Activated CD4-positive, alpha-beta memory T cell treated with anti-CD3 and anti-CD28 coated beads, Interleukin-2, amount 10 ng/mL, durations not matched to agents 7 days and 5 days (primary cell): ENCODE data around the gene ZBP1. TPM values are rescaled to one million over a fixed set of nuclear protein-coding genes. Genes with fewer than 3 reads are reported as not detected.

Experiments
- CTCF ChIA-PET: fragments of 350-600 bp; sonication (Branson Sonifier 250); formaldehyde crosslinking; loops from one replicate; lab custom pipeline; 2021; ENCODE audit warnings: antibody characterized with exemption, inconsistent platforms; lab: Charles Lee
- POLR2A ChIA-PET: fragments of 350-600 bp; sonication (Branson Sonifier 250); formaldehyde crosslinking; loops from one replicate; lab custom pipeline; 2021; ENCODE audit warnings: antibody characterized with exemption; lab: Charles Lee
- DNase-seq: peaks from one replicate; pipeline ENCODE4 v3.0.0-alpha.2; 2020
- H3K27ac Mint-ChIP-seq: one replicate; pipeline ENCODE4 v1.8.0; 2021; ENCODE audit warnings: mild to moderate bottlenecking, mixed read lengths
- H3K27me3 Mint-ChIP-seq: one replicate; pipeline ENCODE4 v1.8.0; 2021; ENCODE audit warnings: mixed read lengths
- H3K36me3 Mint-ChIP-seq: one replicate; pipeline ENCODE4 v1.8.0; 2021; ENCODE audit warnings: low read depth, mixed read lengths
- H3K4me1 Mint-ChIP-seq: one replicate; pipeline ENCODE4 v1.8.0; 2021; ENCODE audit warnings: mixed read lengths
- H3K4me3 Mint-ChIP-seq: one replicate; pipeline ENCODE4 v1.8.0; 2021; ENCODE audit warnings: mild to moderate bottlenecking, mixed read lengths
- H3K9me3 Mint-ChIP-seq: one replicate; pipeline ENCODE4 v1.8.0; 2021; ENCODE audit warnings: mixed read lengths
- total RNA-seq, 2 experiments: library from RNA; stranded (reverse); gene quantifications; one replicate each; pipeline ENCODE4 v1.2.3, GENCODE V29; 2021

The ZBP1 gene
- total RNA-seq, 2 experiments from 2014 or later, result 51.9 to 57.7 TPM

DNA sequence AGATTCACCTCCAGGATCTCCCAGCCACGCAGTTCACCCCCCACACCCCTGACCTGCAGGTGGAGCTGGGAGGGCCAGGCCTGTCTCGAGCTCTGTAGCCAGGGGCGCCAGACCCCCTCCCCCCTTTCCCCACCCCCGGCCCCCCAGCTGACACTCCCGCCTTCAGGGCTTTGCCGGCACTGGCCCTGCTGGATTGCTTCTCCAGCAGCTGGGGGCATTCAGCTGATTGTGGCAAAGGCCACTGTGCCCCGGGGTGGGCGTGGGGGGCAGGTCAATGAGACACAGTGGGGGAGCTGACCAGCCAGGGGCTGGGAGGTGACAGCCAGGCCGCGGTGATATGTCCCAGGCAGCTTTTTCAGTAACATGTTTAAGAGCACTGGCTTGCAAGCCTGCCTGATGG, 22.2 kb downstream of the ZBP1 start:
- ChIA-PET POLR2A (interaction anchor here (1.1 to 3.3 kb wide), 2 partner anchors 8 to 22 kb away, joined by 4 to 12 read pairs; partner anchors contain the start of gene ZBP1), CTCF (interaction anchor here (1.3 to 7.1 kb wide), 2 partner anchors 14 to 20 kb away, joined by 3 to 65 read pairs; partner anchors contain the start of gene ZBP1)
- peaks cover 36% of the 10 kb centered on the region for H3K27me3 Mint-ChIP-seq
- DNase-seq, result no peak
- peaks cover 1% of the 10 kb centered on the region for H3K36me3 Mint-ChIP-seq
- H3K4me1 Mint-ChIP-seq, result peaks cover 17% of the 10 kb centered on the region
- no peaks in the 10 kb centered on the region for H3K9me3 Mint-ChIP-seq
- H3K4me3 Mint-ChIP-seq, result no peak overlapping the region
- no peak overlapping the region for H3K27ac Mint-ChIP-seq

DNA sequence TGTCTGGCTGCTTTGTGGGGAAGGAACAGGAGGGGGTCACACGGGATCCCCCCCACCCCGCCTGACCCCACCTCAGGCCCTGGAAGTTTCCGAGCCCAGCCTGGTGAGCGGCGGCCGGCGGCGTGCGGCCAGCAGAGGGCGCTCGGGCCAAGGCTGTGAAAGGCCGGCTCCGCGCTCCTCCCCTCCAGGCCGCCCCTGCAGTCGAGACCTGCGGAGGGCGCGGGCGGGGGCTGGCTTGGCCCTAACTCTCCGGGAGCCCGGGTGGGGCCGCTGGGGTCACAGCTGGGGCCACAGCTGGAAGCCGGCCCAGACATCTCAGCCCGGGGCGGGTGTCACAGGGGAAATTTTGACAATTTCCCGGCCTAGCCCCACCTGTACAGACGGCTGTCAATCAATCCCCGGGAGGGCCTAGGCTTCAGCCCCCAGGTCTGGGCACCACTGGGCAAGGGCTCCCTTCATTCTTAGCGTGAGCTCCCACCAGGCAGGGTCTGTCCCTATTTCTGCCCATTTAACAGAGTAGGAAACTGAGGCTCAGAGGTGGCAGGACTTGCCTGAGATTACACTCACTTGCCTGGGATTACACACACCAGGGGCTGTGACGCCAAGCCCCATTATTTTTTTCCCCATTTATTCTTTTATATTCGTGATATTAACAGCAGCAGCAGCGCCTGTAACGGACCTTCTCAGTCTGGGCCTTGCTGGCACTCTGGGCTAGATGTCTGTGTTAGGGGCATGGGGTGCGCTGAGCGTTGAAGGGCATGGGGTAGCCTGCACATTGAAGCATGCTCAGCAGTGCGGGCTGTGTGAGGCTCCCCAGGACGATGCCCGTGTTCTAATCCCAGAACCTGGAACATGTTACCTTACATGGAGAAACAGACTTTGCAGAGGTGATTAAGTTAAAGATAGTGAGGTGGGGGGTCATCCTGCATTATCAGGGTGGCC, 23.0 kb downstream of the ZBP1 start:
- no peak overlapping the region for H3K27ac Mint-ChIP-seq
- no peak overlapping the region for H3K4me3 Mint-ChIP-seq
- CTCF ChIA-PET, result interaction anchor here (0.8 to 7.1 kb wide), 12 partner anchors 9 to 614 kb away, joined by 3 to 65 read pairs (median 5); partner anchors contain the start of gene ZBP1
- peak; percentile 72 for DNase-seq
- no peaks in the 10 kb centered on the region for H3K9me3 Mint-ChIP-seq
- POLR2A ChIA-PET, result interaction anchor here (1.1 to 3.3 kb wide), 2 partner anchors 9 to 23 kb away, joined by 4 to 12 read pairs; partner anchors contain the start of gene ZBP1
- H3K4me1 Mint-ChIP-seq, result peaks cover 17% of the 10 kb centered on the region
- H3K36me3 Mint-ChIP-seq, result no peaks in the 10 kb centered on the region
- H3K27me3 Mint-ChIP-seq, result peaks cover 36% of the 10 kb centered on the region

DNA sequence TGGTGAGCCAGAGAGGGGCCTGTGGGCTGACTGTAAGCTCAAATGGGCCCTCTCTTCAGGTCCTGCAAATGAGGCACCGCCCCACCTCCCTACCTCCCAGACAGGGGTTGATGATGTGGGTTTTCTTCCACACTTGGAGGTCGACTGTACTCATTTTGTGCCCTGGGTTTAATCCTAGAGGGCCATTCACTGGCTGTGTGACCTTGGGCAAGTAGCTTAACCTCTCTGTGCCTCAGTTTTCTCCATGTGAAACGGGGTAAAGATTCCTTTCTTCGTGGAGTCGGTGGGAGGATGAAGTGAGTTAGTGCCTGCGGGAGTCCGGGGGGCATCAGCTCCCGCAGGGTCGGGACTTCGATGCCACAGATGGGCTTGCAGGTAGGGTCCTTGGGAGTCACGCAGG, 23.9 kb downstream of the ZBP1 start:
- no peak overlapping the region for H3K27ac Mint-ChIP-seq
- no peak overlapping the region for H3K4me3 Mint-ChIP-seq
- H3K27me3 Mint-ChIP-seq, result peaks cover 28% of the 10 kb centered on the region
- ChIA-PET POLR2A (interaction anchor here (0.9 to 3.3 kb wide), 2 partner anchors 23 to 194 kb away, joined by 3 to 12 read pairs; partner anchors contain the start of gene ZBP1), CTCF (interaction anchor here (0.8 to 7.1 kb wide), 19 partner anchors 10 to 615 kb away, joined by 3 to 65 read pairs (median 4); partner anchors contain the start of gene ZBP1)
- no peak for DNase-seq
- peaks cover 17% of the 10 kb centered on the region for H3K4me1 Mint-ChIP-seq
- H3K36me3 Mint-ChIP-seq, result no peaks in the 10 kb centered on the region
- no peaks in the 10 kb centered on the region for H3K9me3 Mint-ChIP-seq

DNA sequence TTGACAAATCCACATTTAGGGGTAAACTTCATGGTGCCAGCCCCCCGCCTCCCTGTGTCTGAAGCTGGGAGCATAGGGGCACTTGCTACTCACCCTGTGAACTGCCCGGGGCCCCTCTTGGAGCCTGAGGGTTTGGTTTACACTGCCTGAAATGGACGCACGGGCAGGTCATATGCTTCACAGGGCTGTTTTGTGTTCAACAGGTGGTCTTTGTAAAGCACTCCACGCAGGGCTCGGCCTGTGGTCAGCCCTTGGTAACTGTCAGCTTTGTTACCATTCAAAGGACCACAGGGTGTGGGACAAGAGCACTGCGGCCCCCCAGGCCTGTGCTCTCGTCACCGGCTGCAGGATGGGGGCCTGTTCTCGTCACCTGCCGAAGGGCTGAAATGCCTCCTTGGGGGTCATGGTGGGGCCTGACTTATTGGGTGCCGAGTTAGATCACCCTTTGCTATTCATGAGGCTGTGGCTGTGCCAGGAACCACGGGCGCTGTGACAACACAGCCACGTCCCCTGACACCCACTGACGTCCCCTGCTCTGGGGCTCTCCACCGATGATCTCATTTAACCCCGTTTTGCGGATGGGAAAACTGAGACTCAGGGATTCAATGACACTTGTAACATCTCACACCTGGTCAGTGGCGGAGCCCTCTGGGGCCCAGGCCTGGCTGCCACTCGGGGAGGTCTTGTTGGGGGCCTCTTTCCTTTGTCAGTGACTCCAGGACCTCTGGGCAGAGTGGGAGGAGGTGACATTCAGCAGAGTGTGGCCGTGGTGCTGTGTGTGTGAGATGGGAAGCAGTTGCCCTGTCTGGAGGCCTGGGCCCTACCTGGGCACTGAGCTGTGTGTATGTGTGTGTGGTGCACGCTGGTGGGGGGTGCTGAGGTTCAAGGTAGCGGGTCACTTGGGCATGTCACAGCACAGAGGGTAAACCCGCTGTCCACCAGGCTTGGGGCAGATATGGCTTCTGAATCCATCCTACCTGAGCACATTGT, 24.9 kb downstream of the ZBP1 start:
- H3K27me3 Mint-ChIP-seq, result peaks cover 20% of the 10 kb centered on the region
- DNase-seq, result no peak
- no peaks in the 10 kb centered on the region for H3K36me3 Mint-ChIP-seq
- no peak overlapping the region for H3K27ac Mint-ChIP-seq
- ChIA-PET CTCF (interaction anchor here (0.8 to 7.1 kb wide), 20 partner anchors 8 to 585 kb away, joined by 3 to 65 read pairs (median 4); partner anchors contain the start of gene ZBP1), POLR2A (interaction anchor here (0.9 to 3.3 kb wide), 2 partner anchors 24 to 193 kb away, joined by 3 to 12 read pairs; partner anchors contain the start of gene ZBP1)
- H3K4me3 Mint-ChIP-seq, result no peak overlapping the region
- peaks cover 7% of the 10 kb centered on the region for H3K4me1 Mint-ChIP-seq
- no peaks in the 10 kb centered on the region for H3K9me3 Mint-ChIP-seq

DNA sequence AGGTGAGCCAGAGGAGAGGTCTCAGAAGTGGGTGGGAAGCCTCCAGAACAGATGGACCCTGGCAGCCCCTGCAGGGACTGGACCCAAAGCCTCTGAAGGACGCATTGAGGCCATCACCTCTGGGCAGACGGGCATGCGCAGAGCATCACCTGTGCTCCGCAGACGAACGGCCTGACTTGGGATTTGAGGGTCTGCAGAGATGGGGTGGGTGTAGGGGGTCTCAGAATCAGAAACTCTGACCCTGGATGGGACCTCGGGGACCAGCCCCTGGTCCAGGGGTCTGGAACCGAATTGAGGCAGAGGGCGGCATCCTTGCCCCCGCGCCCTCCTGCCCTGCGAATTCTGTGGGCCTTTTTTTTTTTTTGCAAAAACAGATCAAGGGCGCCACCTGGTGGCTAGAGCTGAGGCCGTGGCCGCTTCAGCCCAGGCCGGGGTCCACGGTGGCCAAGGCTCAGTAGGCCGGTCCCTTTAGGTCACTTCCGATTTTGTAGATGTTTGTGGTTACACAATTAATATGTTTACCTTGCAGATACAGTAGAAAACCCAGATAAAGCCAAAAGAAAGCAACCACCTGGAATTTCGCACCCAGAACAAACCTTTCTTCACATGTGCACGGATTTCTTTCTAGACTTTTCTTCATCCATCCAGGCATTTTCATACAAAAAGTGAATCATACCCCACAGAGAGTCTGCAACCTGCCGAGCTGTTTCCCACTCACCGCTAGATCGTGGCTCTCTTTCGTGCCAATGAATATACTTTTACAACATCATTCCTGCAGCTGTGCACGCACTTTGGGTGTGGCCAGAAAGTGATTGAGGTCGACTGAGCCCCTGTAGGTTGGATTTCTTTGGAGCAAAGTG, 25.9 kb downstream of the ZBP1 start:
- Mint-ChIP-seq H3K4me3 (no peak overlapping the region), H3K36me3 (no peaks in the 10 kb centered on the region), H3K9me3 (no peaks in the 10 kb centered on the region), H3K27ac (no peak overlapping the region), H3K27me3 (peaks cover 15% of the 10 kb centered on the region), H3K4me1 (peaks cover 3% of the 10 kb centered on the region)
- CTCF ChIA-PET, result interaction anchor here (0.7 to 3.3 kb wide), 9 partner anchors 18 to 586 kb away, joined by 3 to 27 read pairs (median 4); no protein-coding TSS in a partner anchor
- DNase-seq, result peak; percentile 50
- POLR2A ChIA-PET, result no interaction called here

DNA sequence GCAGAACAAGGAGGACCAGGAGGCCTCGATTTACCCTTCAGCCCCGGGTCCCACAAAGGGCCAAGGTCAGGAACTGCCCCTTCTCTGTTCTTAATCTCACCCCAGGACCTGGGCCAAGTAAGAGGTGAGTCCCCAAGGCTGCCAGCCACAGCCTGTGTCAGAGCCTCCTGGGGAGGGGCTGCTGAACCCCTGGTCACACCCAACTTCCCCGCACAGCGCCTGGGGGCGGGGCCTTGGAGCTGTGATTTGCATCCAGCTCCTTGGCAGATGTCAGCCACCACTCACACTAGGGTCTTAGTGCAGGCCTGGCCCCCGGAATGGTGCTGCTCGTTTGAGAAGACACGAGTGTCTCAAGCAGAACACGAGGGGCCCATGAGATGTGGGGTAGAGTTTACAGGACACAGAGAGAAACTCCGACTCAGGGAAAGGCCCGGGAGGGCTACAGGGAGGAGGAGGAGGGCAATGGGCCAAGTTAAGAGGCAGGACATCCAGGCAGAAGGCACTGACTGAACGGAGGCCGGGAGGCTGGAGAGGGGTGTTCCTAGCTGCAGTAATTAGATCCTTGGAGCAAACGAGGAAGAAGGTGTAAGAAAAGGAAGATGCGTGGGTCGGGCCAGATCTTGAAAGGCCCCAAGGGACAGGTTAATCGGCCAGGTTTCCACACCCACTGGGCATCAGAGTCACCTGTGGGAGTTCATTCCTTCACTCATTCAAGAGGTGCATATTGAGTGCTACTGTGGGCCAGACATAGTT, 26.9 kb downstream of the ZBP1 start:
- Mint-ChIP-seq H3K27ac (no peak overlapping the region), H3K36me3 (no peaks in the 10 kb centered on the region), H3K4me1 (peaks cover 3% of the 10 kb centered on the region), H3K27me3 (peaks cover 7% of the 10 kb centered on the region), H3K9me3 (no peaks in the 10 kb centered on the region), H3K4me3 (no peak overlapping the region)
- ChIA-PET POLR2A (no interaction called here), CTCF (interaction anchor here (0.7 to 2.3 kb wide), 3 partner anchors 8 to 95 kb away, joined by 3 to 9 read pairs (median 4); no protein-coding TSS in a partner anchor)
- DNase-seq, result no peak

DNA sequence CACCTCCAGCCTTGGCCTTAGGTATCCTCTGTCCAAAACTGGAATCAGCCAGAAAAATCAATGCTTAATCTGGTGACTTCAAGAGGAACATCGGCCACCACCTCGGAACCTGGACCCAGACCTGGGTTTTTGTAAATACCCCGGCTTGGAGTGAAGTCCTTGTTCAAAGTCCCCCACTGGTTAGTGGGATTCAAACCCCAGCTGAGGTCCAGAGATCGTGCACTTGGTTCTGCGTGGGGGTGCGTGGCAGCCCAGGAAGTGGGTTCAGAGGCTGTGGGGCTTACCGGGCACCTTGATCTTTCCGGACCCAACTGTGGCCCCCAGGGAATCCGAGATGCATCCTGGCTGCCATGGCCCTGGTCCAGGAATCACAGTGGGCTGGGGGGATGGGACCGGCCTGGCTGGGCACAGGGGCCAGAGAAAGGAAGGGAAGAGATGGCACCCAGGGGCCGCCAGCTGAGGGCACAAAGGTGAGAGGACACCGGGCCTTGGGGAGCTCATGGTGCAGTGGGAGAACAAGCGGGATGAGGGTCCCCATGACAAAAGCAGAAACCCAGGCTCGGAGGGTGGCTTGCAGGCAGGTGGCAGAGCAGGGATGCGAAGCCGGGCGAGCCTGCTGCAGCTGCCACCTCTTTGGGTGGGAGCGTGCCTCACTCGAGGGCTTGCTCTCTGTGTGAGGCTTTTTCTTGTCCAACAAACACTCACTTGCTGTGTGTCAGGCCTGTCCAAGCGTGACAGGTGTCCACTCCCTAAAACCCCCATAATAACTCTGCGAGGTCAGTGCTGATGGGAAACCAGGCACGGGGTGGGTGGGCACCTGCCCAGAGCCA, 27.7 kb downstream of the ZBP1 start:
- Mint-ChIP-seq H3K27me3 (peaks cover 3% of the 10 kb centered on the region), H3K4me1 (peaks cover 2% of the 10 kb centered on the region), H3K9me3 (no peaks in the 10 kb centered on the region), H3K4me3 (no peak overlapping the region), H3K36me3 (no peaks in the 10 kb centered on the region), H3K27ac (no peak overlapping the region)
- no peak for DNase-seq
- ChIA-PET POLR2A (no interaction called here), CTCF (interaction anchor here (0.7 to 2.3 kb wide), 3 partner anchors 9 to 94 kb away, joined by 3 to 9 read pairs (median 4); no protein-coding TSS in a partner anchor)

DNA sequence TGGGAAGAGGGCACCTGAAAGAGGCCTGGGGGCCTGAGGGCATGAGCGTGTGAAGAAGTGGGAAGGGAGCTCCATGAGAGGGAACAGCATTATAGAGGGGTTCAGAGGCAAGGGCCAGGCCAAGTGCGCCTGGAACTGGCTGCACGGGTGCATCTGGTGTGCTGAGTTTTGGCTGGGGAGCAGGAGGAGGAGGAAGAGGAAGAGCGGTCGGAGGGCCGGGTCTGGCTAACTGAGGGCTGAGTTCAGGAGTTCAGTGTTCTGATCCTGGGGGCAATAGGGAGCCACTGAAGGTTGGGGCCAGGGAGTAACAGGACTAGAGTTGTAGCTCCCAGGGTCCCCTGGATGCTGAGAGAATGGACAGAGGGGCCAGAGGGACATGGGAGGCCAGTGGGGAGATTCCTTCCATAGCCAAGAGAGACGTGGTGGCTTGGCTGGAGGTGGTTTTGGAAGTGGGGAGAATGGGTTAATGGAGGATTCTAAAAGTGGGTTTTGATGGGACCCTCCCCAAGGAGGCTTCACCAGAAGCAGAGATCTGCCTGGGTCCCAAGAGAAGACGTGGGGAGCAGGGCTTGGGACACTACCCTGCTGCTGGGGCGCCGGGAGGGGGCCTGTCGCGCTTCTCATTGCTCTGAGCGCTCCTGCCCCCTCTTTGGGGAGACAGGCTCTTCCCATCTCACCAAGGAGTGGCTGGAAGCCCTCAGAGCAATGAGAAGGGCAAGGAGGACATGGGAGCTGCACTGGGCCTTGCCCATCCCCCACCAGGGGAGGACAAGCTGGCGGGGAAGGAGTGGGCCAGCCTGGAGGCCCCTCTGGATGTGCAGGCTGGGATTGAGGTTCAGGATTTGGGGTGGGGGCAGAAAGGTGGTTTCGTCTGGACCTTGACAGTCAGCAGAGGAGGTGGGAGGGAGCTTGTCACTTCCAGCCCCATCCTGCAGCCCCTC, 28.7 kb downstream of the ZBP1 start:
- no peaks in the 10 kb centered on the region for H3K4me1 Mint-ChIP-seq
- no peak overlapping the region for H3K27ac Mint-ChIP-seq
- H3K27me3 Mint-ChIP-seq, result peaks cover 6% of the 10 kb centered on the region
- no peaks in the 10 kb centered on the region for H3K9me3 Mint-ChIP-seq
- ChIA-PET CTCF (interaction anchor here (2.3 kb wide), 1 partner anchor 93 kb away, joined by 9 read pairs; no protein-coding TSS in a partner anchor), POLR2A (no interaction called here)
- H3K36me3 Mint-ChIP-seq, result no peaks in the 10 kb centered on the region
- DNase-seq, result no peak
- no peak overlapping the region for H3K4me3 Mint-ChIP-seq

DNA sequence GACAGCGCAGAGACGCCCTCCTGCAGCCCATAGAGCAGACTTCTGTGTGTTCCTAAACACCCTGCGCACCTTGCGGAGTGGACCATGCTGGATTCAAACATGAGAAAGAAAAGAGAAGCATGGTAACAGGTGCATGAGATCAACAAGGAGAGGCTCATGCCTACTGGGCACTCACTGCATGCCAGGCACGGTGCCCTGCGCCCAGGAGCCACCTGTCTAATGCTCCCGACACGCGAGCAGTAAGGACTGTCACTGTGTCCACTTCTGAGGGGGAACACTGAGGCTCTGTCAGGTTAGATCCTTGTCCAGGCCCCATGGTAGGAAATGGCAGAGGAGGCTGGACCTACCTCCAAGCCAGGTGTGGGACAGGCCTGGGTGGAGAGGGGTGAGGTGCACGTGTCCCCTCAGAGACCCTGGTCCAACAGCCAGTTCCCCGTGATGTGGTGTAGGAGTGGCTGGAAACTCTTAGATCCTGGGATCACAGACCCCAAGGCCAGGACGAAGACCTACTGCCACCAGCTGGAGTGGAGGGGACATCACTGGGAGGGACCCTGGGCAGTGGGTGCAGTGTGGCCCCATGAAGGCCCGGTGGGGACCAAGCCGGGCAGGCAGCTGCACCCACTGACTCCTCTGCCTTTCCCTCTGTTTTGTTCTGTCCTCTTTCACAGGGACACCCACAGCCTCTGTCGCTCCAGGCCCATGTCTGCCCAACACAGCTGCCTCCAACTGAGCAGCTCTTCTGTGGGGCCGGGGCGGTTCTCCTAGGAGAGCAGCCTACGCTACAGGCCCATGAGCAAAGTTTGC, 29.5 kb downstream of the ZBP1 start:
- CTCF ChIA-PET, result no interaction called here
- no peaks in the 10 kb centered on the region for H3K9me3 Mint-ChIP-seq
- H3K4me3 Mint-ChIP-seq, result no peak overlapping the region
- DNase-seq, result no peak
- H3K27me3 Mint-ChIP-seq, result peaks cover 8% of the 10 kb centered on the region
- H3K27ac Mint-ChIP-seq, result no peak overlapping the region
- no peaks in the 10 kb centered on the region for H3K36me3 Mint-ChIP-seq
- H3K4me1 Mint-ChIP-seq, result no peaks in the 10 kb centered on the region
- POLR2A ChIA-PET, result no interaction called here
